Stimulated activated CD8-positive, alpha-beta memory T cell treated with anti-CD3 and anti-CD28 coated beads, Interleukin-12 subunit alpha, Interleukin-12 subunit beta, amount 100 ng/mL, for 24 hours (primary cell): ENCODE results near the gene SKIC3.
A peak's percentile ranks its signal among the peaks of the same experiment; 100 is the strongest.

Experiments used
- DNase-seq: peaks from one replicate; pipeline ENCODE4 v3.0.0-alpha.2; 2020; ENCODE audit errors: extremely low read depth

The SKIC3 gene

GRCh38 chr5:95554647-95555548 lies at the start of gene SKIC3, which contains the start of gene ARSK:
TSS of gene SKIC3 (minus strand) at chr5:95554977. CDS start at chr5:95547150, 7,827 bp downstream.
TSS of gene ARSK (plus strand) at chr5:95555101. CDS start at chr5:95555279, 178 bp downstream.
- peak; percentile 72 for DNase-seq

DNA sequence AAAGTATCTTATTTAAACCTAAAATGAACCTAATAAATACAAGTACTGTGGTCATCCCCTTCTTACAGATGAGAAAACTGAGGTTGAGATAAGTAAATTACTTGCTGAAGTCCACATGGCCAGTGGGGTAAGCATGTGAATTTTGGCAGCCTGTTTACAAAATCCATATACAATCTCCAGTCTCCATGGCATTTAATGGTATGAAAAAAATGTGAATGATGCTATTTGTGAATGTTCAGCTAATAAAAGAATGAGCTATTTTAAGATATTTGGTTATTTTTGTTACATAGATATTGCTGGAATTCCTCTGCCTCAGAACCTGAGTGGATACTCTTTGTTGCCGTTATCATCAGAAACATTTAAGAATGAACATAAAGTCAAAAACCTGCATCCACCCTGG lies 45.8 kb upstream of the SKIC3 start:
- no peak for DNase-seq

DNA sequence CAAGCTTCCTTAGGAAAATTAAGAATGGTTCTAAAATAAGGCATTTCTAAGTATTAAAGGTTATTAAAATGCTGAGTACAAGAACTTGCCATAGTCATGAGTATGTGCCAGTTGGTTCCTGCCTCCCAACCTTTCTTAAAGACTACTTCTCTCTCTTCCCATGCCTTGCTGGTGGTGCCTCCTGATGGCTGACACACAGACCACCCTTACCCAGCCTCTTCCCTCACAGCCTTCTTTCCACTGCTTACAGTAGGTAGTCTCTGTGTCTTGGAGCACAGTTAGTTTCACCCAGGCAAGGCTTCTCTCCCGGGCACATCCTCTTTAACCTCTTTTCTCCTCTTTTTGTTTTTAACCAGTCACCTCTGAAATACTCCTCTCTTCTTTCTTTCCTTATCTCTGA lies 44.5 kb upstream of the SKIC3 start:
- no peak for DNase-seq

- DNase-seq = no peak
Measured at GRCh38 chr5:95595289-95595931, 40.6 kb upstream of the SKIC3 start.

DNA sequence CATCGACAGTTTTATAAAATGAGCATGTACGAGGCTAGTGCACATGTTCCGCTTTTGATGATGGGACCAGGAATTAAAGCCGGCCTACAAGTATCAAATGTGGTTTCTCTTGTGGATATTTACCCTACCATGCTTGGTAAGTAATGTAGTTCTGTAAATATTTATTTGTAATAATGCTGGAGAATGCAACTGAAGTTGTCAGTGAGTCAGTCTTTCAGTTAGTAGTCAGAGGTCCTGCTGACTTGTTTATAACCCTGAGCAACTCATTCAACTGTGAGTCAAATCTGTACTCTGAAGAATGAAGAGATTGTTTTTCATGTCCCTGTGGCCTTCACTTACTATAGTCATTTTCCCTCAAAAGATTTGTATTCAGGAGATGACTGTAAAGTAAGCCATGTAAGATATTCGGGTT lies 36.7 kb upstream of the SKIC3 start:
- no peak for DNase-seq

DNA sequence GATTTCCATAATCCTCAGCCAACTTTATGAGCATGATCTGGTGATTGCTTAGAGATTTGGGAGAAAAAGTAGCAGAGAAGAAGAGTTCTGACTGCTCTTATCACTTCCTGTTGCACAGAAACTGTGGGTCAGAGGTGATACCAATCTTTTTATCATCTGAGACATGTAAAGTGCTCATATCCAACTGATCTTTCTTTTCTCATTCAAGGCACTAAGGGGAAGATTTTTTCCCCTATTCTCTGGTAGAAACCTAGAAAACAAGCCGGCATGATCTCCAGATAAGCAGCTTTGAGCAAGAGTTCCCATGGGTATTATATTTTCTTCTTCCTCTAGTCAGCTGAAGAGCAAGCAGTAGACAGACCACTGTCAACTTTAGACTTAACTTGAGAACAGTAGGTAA lies 36.1 kb upstream of the SKIC3 start:
- DNase-seq = no peak

DNA sequence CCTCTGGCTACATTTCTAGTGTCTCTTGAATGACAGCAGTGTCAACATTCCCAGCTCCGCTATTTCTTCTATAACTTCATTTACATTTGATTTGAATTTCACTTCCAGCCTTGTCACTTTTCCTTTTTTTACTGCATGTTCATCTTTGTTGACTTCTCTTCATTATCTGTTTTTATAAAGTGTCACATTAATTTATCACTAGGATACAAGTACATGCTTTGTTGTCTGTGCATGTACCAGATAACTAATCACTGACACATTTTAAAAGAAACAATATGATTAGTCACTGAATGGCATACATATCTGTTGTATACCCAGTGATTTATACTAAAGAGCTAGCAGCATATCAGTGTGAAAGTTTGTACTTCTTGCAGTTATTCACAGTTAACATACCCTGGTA lies 29.2 kb upstream of the SKIC3 start:
- no peak for DNase-seq

DNA sequence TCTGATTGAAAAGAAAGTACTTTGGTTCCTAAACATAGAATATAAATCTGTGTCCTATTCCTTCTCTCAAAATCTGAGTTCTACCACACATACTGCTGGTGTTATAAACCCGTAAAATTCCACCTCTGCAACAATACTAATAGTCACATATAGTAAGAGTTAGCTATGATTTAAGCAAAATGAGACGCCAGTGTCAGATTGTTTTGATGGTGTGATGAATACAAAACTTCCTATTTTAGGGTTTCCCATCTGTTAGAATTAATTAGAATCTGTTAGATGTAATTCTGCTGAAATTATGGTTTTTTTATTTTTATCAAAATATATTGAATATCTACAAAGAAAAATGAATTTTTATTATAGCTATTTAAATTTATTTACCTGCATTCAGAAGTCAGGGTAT lies 26.8 kb upstream of the SKIC3 start:
- DNase-seq = no peak

GRCh38 chr5:95572016-95572415 lies 17.2 kb upstream of the SKIC3 start:
- no peak for DNase-seq

DNA sequence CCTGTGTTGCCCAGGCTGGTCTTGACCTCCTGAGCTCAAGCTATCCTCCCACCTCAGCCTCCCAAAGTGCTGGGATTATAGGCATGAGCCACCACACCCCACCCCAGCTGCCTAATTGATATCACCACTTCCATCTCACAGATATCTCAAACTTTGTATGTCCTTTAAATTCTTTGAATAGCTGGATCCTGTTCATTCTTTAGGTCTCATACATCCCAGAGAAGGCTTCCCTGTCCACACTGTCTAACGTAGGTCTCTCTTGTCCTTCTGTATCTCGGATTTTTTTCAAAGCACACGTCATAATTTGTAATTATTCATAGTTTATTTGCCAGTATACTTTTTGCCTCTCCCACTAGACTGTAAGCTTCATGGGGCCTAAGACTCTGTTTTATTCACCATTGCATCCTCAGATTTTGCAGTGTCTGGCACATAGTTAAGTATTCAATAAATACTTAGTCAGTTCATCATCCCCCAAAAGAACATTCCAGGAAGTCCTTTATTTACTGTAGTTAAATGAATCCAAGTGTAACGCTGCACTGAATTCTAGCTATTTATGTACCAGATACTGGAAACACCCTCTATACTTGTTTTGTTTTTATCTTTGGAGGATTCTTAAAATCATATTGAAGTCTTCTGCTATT lies 10.6 kb upstream of the SKIC3 start:
- no peak for DNase-seq

GRCh38 chr5:95564450-95564849 lies 9.7 kb upstream of the SKIC3 start:
- DNase-seq = no peak

DNA sequence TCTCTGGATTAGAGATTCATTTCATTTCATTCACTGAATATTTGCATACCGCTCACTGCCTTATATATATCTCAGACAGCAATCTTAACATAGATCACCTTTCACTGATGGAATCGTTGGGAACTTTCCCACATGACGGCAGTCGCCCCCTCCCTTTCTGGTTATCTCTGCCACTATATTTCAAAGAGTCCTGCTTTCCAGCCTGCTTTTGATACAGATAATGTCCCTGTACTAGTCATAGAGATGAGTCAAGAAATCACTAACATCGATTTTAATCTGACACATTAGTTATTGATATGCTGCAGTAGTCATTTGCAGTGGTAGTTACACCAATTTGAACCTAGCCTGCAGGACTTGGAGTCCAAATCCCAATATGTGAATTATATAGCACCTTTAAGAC lies 8.6 kb upstream of the SKIC3 start:
- DNase-seq = no peak

- no peak for DNase-seq
Measured at GRCh38 chr5:95562282-95562681, 7.5 kb upstream of the SKIC3 start.

- no peak for DNase-seq
Measured at GRCh38 chr5:95557841-95558240, 3.1 kb upstream of the SKIC3 start.

DNA sequence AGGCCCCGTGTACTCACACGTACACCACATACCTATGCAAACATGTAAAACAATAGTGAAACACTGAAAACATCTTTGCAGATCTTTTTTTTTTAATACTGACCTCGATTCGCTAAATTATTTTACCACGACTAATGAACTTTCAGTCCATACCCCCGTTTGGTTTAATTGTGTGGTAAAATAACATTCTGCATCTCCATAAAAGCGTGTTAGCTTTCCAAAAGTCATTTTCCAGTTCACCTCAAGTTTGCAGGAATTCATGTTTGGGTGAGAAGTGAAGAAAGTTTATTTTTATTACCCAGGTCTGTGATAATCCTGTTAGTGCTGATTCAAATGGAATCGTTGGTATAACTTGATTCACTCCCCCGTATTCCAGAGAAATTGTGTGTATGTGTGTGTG lies 776 bp upstream of the SKIC3 start:
- DNase-seq = no peak

DNA sequence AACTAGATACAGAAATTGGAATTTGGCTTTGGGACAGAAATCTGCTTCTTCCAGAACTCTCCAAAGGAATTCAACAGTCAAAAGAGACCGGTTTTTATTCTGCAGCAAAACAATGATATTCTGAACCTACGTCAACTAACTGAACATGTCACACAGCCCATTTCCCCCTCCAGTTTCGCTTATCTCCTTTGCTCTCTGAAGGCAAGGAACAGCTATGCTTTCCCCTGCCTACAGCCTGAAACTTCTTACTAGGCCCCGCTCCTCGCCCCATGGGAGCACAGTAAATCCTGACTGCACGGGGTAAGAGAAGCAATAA lies 488 bp downstream of the SKIC3 start:
- no peak for DNase-seq

DNA sequence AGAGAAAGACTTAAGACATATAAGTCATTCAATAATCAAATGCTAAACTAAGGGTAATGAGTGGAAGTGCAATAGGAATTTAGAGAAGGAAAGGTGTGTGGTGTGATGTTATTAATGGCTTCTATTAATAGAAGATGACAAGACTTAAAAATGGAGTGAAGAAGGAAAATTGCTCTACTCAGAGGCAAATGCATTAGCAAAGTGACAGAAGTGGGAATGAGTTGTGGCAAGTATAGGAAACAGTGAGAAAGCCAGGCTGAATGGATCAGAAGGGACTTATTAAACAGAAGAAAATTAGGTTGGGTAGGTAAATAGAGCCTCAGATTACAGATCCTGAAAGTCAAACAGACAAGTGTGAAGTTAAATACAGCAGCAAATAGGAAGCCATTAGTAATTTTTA lies 5.7 kb downstream of the SKIC3 start:
- no peak for DNase-seq

GRCh38 chr5:95543017-95543705 lies 11.6 kb downstream of the SKIC3 start:
- DNase-seq = no peak

DNA sequence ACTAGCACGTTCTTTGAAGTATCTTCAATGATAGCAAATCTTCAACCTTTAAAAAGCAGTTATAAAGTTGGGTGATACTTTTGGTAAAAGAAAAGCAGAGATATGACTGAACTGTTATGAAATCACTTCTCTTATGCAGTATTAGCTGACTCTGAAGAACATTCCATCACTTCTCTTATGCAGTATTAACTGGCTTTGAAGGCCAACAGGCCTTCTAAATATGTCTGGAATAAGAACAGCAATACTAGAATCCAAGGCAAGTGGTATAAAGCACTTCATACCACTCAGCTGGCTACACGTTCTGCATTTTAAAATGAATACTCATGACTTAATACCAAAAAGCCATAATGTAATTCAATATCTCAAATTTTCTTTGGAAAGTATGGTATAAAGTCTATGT lies 17.3 kb downstream of the SKIC3 start:
- no peak for DNase-seq

GRCh38 chr5:95533761-95534160 lies 21.0 kb downstream of the SKIC3 start:
- DNase-seq = no peak

DNA sequence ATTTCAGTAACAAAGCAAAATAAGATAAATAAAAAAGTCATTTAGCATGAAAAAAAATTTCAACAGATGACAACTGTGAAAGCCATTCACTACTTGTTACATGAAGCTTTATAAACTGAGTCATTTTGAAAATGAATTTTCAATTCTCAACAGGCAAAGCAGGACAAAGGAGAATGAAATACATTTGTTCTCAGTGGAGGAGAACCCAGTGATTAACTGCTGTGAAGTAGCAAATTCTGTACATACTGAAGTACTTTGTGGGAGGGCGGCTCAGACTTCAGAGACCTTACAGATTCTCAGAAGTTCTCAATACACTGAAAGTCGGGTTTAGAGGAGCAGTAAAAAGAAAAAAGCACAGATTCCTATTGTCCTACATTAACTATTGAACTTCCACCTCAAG lies 21.7 kb downstream of the SKIC3 start:
- DNase-seq = no peak

- no peak for DNase-seq
Measured at GRCh38 chr5:95532415-95532814, 22.4 kb downstream of the SKIC3 start.
